GM18499 (cell line): ENCODE results near the gene ANKS1A.
"Not testable (repeated sequence)": the region's sequence is repeated elsewhere in the genome, so short reads cannot be mapped to it uniquely, and the experiment has no call there.

Experiments used
- ATAC-seq: cut with Tn5 transposase; IDR thresholded peaks from one replicate; pipeline ENCODE4 v1.9.1; 2021; ENCODE audit warnings: moderate number of reproducible peaks; ENCODE audit not compliant: insufficient read depth, unreplicated experiment

Gene ANKS1A

GRCh38 chr6:34984416-34984815 lies 95.4 kb downstream of the ANKS1A start:
- ATAC-seq = no peak

- no peak for ATAC-seq
Measured at GRCh38 chr6:34985236-34985635, 96.2 kb downstream of the ANKS1A start.

GRCh38 chr6:34986845-34987246 lies 97.8 kb downstream of the ANKS1A start:
- no peak for ATAC-seq

- ATAC-seq = no peak
Measured at GRCh38 chr6:34987506-34987905, 98.5 kb downstream of the ANKS1A start.

- no peak for ATAC-seq
Measured at GRCh38 chr6:34990971-34991560, 102.0 kb downstream of the ANKS1A start.

- ATAC-seq = no peak
Measured at GRCh38 chr6:34992376-34992775, 103.3 kb downstream of the ANKS1A start.

GRCh38 chr6:34993213-34993612 lies 104.2 kb downstream of the ANKS1A start:
- no peak for ATAC-seq

GRCh38 chr6:34994693-34995092 lies 105.6 kb downstream of the ANKS1A start:
- ATAC-seq = no peak

GRCh38 chr6:34998417-34998816 lies 109.4 kb downstream of the ANKS1A start:
- ATAC-seq = not testable (repeated sequence)

GRCh38 chr6:34999153-34999552 lies 110.1 kb downstream of the ANKS1A start:
- ATAC-seq = not testable (repeated sequence)

- not testable (repeated sequence) for ATAC-seq
Measured at GRCh38 chr6:34999962-35000361, 110.9 kb downstream of the ANKS1A start.

- not testable (repeated sequence) for ATAC-seq
Measured at GRCh38 chr6:35001349-35001748, 112.3 kb downstream of the ANKS1A start.

GRCh38 chr6:35003886-35004530 lies 115.0 kb downstream of the ANKS1A start:
- not testable (repeated sequence) for ATAC-seq

- no peak for ATAC-seq
Measured at GRCh38 chr6:35007016-35007415, 118.0 kb downstream of the ANKS1A start.

GRCh38 chr6:35008858-35009257 lies 119.8 kb downstream of the ANKS1A start:
- no peak for ATAC-seq

- no peak for ATAC-seq
Measured at GRCh38 chr6:35011096-35012041, 122.3 kb downstream of the ANKS1A start.

- no peak for ATAC-seq
Measured at GRCh38 chr6:35013701-35014100, 124.6 kb downstream of the ANKS1A start.

- no peak for ATAC-seq
Measured at GRCh38 chr6:35014341-35014740, 125.3 kb downstream of the ANKS1A start.

GRCh38 chr6:35014786-35015185 lies 125.7 kb downstream of the ANKS1A start:
- no peak for ATAC-seq

GRCh38 chr6:35015476-35015875 lies 126.4 kb downstream of the ANKS1A start:
- no peak for ATAC-seq

GRCh38 chr6:35015996-35016395 lies 126.9 kb downstream of the ANKS1A start:
- no peak for ATAC-seq
